Caco-2 (cell line): ENCODE measurements around the gene R3HCC1L. TPM values are rescaled to one million over a fixed set of nuclear protein-coding genes. Genes with fewer than 3 reads are reported as not detected.

Source experiments
- BruUV-seq: library from RNA; stranded (reverse); fragments of 400-500 nt; replicated peaks from 2 replicates; lab custom pipeline; 2021; lab: Mats Ljungman, UMichigan
- CTCF ChIA-PET: fragments of 300-600 bp; sonication (Branson Sonifier 250); formaldehyde crosslinking; loops from one replicate; lab custom pipeline; 2022; ENCODE audit warnings: antibody characterized with exemption; lab: Charles Lee
- POLR2A ChIA-PET: fragments of 300-600 bp; sonication (Branson Sonifier 250); formaldehyde crosslinking; loops from one replicate; lab custom pipeline; 2022; ENCODE audit warnings: antibody characterized with exemption; lab: Charles Lee
- DNase-seq, 2 experiments: peaks; one replicate each; pipeline versions ENCODE4 v3.0.0 to v3.0.0-alpha.2; 2020 to 2022
- H3K27me3 ChIP-seq: replicated peaks from 2 replicates; pipeline ENCODE4 v1.6.0; 2011; ENCODE audit warnings: low read length; ENCODE audit not compliant: control insufficient read depth, insufficient read depth
- H3K36me3 ChIP-seq: 2 replicates; pipeline ENCODE4 v1.5.1; 2011; ENCODE audit warnings: low read length; ENCODE audit not compliant: control insufficient read depth, insufficient read depth
- H3K4me1 ChIP-seq: fragments of 250-450 bp; sonication (Bioruptor Pico); 2 replicates; pipeline ENCODE4 v1.5.1; 2020; ENCODE audit warnings: mild to moderate bottlenecking
- H3K4me3 ChIP-seq: 2 replicates; pipeline ENCODE4 v1.5.1; 2011; ENCODE audit warnings: low read depth, mild to moderate bottlenecking, control low read depth, low read length
- H3K9me3 ChIP-seq: fragments of 250-450 bp; sonication (Bioruptor Pico); 2 replicates; pipeline ENCODE4 v1.5.1; 2020; ENCODE audit warnings: mild to moderate bottlenecking, moderate library complexity
- H3K27ac Mint-ChIP-seq: one replicate; pipeline ENCODE4 v1.8.0; 2022; ENCODE audit warnings: mixed read lengths; ENCODE audit not compliant: unreplicated experiment
- H3K27me3 Mint-ChIP-seq: one replicate; pipeline ENCODE4 v1.8.0; 2022; ENCODE audit warnings: mixed read lengths; ENCODE audit not compliant: insufficient read depth, unreplicated experiment
- H3K36me3 Mint-ChIP-seq: one replicate; pipeline ENCODE4 v1.8.0; 2022; ENCODE audit warnings: mild to moderate bottlenecking, mixed read lengths; ENCODE audit not compliant: insufficient read depth, unreplicated experiment
- H3K4me1 Mint-ChIP-seq: one replicate; pipeline ENCODE4 v1.8.0; 2022; ENCODE audit warnings: low read depth, mixed read lengths; ENCODE audit not compliant: unreplicated experiment
- H3K4me3 Mint-ChIP-seq: one replicate; pipeline ENCODE4 v1.8.0; 2022; ENCODE audit warnings: mild to moderate bottlenecking, moderate library complexity, mixed read lengths; ENCODE audit not compliant: unreplicated experiment
- H3K9me3 Mint-ChIP-seq: one replicate; pipeline ENCODE4 v1.8.0; 2022; ENCODE audit warnings: mixed read lengths; ENCODE audit not compliant: unreplicated experiment
- intact Hi-C: fragments of 100-400 bp; cut with micrococcal nuclease; formaldehyde crosslinking; loops from one replicate; pipeline ENCODE4 v1.10.0; 2022; ENCODE audit not compliant: unreplicated experiment
- total RNA-seq: library from RNA; stranded (reverse); gene quantifications from 2 replicates; pipeline ENCODE4 v1.2.3, GENCODE V29; 2022
- TF ChIP-seq, protein P1 (sequence below), 2 experiments: fragments of 200-600 bp in 1 of 2; IDR thresholded peaks; 1 replicate in 1 of 2; 2 replicates in 1 of 2; pipeline versions ENCODE4 v1.5.1 to v1.8.0; 2011 to 2022; ENCODE audit warnings: antibody characterized with exemption in 1 of 2, control low read depth in 1 of 2, inconsistent platforms in 1 of 2, low read depth in 1 of 2, low read length in 1 of 2, mild to moderate bottlenecking in 1 of 2, moderate library complexity in 1 of 2; ENCODE audit not compliant: insufficient read depth in 1 of 2, severe bottlenecking in 1 of 2, unreplicated experiment in 1 of 2

The R3HCC1L gene
- total RNA-seq, 1 experiment from 2014 or later = 16.5 TPM

DNA sequence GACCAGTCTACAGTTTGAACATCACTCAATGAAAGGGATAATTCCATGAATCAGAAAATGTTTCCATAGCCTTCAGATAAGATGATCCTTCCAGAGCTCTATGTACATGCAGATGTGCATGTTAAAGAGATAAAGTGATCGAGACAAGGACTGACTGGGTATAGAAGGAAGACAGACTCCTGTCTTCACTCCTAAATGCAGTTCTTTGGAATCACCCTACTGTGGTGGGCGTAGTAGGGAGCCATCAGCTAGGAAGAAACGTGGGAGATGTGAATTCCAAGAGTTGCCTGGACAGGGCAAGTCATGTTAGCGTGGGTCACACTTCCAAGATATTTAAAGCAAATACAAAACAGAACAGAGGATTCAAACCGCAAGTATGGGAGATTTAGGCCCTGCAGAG is 109.7 kb downstream of the R3HCC1L start:
- TSS peak; percentile 59 for BruUV-seq
- intact Hi-C loops = no loop called here
- Mint-ChIP-seq H3K36me3 (peaks cover 15% of the 10 kb centered on the region), H3K27ac (no peak overlapping the region), H3K4me1 (no peaks in the 10 kb centered on the region), H3K4me3 (no peak overlapping the region), H3K27me3 (no peaks in the 10 kb centered on the region), H3K9me3 (no peaks in the 10 kb centered on the region)
- TF ChIP-seq, protein P1, sequence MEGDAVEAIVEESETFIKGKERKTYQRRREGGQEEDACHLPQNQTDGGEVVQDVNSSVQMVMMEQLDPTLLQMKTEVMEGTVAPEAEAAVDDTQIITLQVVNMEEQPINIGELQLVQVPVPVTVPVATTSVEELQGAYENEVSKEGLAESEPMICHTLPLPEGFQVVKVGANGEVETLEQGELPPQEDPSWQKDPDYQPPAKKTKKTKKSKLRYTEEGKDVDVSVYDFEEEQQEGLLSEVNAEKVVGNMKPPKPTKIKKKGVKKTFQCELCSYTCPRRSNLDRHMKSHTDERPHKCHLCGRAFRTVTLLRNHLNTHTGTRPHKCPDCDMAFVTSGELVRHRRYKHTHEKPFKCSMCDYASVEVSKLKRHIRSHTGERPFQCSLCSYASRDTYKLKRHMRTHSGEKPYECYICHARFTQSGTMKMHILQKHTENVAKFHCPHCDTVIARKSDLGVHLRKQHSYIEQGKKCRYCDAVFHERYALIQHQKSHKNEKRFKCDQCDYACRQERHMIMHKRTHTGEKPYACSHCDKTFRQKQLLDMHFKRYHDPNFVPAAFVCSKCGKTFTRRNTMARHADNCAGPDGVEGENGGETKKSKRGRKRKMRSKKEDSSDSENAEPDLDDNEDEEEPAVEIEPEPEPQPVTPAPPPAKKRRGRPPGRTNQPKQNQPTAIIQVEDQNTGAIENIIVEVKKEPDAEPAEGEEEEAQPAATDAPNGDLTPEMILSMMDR (IDR thresholded peaks at IDR 0.05; ENCODE audit: insufficient read depth in 1 of 2, low read depth in 1 of 2, low read length in 1 of 2, severe bottlenecking in 1 of 2, unreplicated experiment in 1 of 2) = no peak
- CTCF ChIA-PET = interaction anchor here (1.2 to 3.9 kb wide), 2 partner anchors 10 to 65 kb away, joined by 3 to 19 read pairs; no protein-coding TSS in a partner anchor
- DNase-seq = no peak
- Histone ChIP-seq H3K4me3 (no peak overlapping the region), H3K9me3 (no peaks in the 10 kb centered on the region), H3K36me3 (peaks cover 1% of the 10 kb centered on the region; the same call in 1 of the 2 replicates), H3K4me1 (no peaks in the 10 kb centered on the region), H3K27me3 (no peaks in the 10 kb centered on the region)
- POLR2A ChIA-PET = no interaction called here

DNA sequence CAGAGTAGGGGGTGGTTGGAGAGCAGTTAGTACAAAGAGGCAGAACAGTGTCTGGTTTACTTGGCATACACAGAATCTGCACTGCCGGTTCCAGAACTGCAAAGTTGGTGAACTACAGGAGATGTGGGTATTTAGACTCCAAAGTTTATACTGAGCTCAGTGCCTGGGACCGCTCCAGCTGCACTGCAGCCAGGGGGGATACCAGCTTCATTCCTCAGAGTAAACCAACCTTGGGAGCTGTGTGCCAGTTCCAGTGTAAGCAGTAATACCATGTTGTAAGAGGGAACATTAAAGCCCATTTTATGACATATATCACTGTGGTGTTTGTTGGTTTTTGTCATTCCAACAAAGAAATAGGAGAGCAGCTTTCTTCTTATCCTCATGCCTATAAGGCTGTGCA is 110.1 kb downstream of the R3HCC1L start:
- intact Hi-C loops = no loop called here
- Histone ChIP-seq H3K9me3 (no peaks in the 10 kb centered on the region), H3K36me3 (peaks cover 1% of the 10 kb centered on the region; the same call in 1 of the 2 replicates), H3K27me3 (no peaks in the 10 kb centered on the region), H3K4me3 (no peak overlapping the region), H3K4me1 (no peaks in the 10 kb centered on the region)
- no peaks in the 10 kb centered on the region for H3K9me3 Mint-ChIP-seq
- no peak for DNase-seq
- H3K4me3 Mint-ChIP-seq = no peak overlapping the region
- H3K27ac Mint-ChIP-seq = no peak overlapping the region
- H3K4me1 Mint-ChIP-seq = no peaks in the 10 kb centered on the region
- no peaks in the 10 kb centered on the region for H3K27me3 Mint-ChIP-seq
- no TSS peak for BruUV-seq
- TF ChIP-seq, protein P1 (IDR thresholded peaks at IDR 0.05; ENCODE audit: insufficient read depth in 1 of 2, low read depth in 1 of 2, low read length in 1 of 2, severe bottlenecking in 1 of 2, unreplicated experiment in 1 of 2) = no peak
- ChIA-PET CTCF (interaction anchor here (1.2 to 3.9 kb wide), 2 partner anchors 10 to 65 kb away, joined by 3 to 19 read pairs; no protein-coding TSS in a partner anchor), POLR2A (no interaction called here)
- peaks cover 15% of the 10 kb centered on the region for H3K36me3 Mint-ChIP-seq

DNA sequence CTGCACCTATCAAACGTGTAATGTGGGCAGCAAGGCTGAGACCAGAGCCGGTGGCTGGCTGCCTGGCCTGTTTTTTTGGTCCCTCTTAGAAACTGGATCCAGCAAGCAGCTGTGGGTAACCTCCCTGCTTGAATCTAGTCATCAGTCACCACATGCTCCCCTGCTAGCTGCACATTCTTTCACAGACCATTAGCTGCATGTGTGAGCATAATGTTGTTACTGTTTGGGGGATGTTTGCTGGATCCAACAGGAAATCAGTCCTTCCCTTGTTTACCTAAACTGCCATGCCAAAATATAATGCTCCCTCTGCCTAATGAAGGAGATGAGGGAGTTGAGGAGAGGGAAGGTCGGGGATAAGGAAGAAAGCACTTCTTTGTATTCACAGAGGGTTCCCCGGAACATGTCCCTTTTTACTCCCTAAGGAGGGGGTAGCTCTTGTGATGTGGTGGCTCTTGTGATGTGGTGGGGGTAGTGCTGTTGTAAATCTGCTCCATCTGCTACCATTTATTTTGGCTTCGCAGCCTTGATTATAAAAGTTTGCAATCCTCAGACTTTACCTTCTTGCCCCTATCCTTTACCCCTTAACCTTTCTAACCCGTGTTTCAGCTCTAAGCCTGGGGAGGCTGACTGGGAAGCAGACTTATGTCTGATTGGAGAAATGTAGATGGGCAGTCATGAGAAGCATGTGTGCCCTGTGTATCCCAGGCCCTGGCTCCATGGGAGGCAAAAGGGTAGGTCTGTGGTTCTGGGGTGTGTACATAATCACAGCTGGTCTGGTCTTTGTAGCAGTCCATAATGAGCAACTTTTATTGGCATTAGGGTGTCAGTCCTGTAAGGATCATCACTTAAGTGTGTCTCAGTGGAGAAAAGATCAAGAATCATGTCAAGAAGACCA is 112.7 kb downstream of the R3HCC1L start:
- Histone ChIP-seq H3K4me1 (no peaks in the 10 kb centered on the region), H3K36me3 (peaks cover 1% of the 10 kb centered on the region; the same call in 1 of the 2 replicates), H3K27me3 (no peaks in the 10 kb centered on the region), H3K4me3 (no peak overlapping the region), H3K9me3 (no peaks in the 10 kb centered on the region)
- no TSS peak for BruUV-seq
- DNase-seq = no peak
- Mint-ChIP-seq H3K9me3 (no peaks in the 10 kb centered on the region), H3K4me1 (no peaks in the 10 kb centered on the region), H3K36me3 (peaks cover 11% of the 10 kb centered on the region), H3K4me3 (no peak overlapping the region), H3K27ac (no peak overlapping the region), H3K27me3 (no peaks in the 10 kb centered on the region)
- intact Hi-C loops = no loop called here
- CTCF ChIA-PET = interaction anchor here (1.6 kb wide), 1 partner anchor 62 kb away, joined by 4 read pairs; no protein-coding TSS in a partner anchor
- TF ChIP-seq, protein P1 (IDR thresholded peaks at IDR 0.05; ENCODE audit: insufficient read depth in 1 of 2, low read depth in 1 of 2, low read length in 1 of 2, severe bottlenecking in 1 of 2, unreplicated experiment in 1 of 2) = no peak
- POLR2A ChIA-PET = no interaction called here
